Small intestine (tissue), 7 donors: ENCODE results near the gene VASP. TPM values are rescaled to one million over a fixed set of nuclear protein-coding genes. Genes with fewer than 3 reads are reported as not detected.

Experiments
- DNase-seq, 2 donors: peaks; one replicate each; pipeline versions ENCODE4 v3.0.0 to v3.0.0-alpha.2; 2013
- FAIRE-seq: peaks from 2 replicates; lab custom pipeline; 2012; peaks lifted over from hg19 to GRCh38; lab: Jason Lieb, UNC
- H3K27ac ChIP-seq, 3 donors: one replicate each; pipeline ENCODE4 v1.5.1; 2013; ENCODE audit warnings: low read length in 2 of 3, mild to moderate bottlenecking in 2 of 3, control low read depth in 1 of 3, inconsistent platforms in 1 of 3, low read depth in 1 of 3, moderate library complexity in 1 of 3
- H3K27me3 ChIP-seq, 3 donors: one replicate each; pipeline ENCODE4 v1.6.1; 2013; ENCODE audit warnings: low read length in 3 of 3, inconsistent platforms in 1 of 3; ENCODE audit not compliant: control insufficient read depth in 3 of 3, insufficient read depth in 3 of 3
- H3K36me3 ChIP-seq, 3 donors: one replicate each; pipeline ENCODE4 v1.6.1; 2013; ENCODE audit warnings: low read length in 3 of 3, inconsistent platforms in 1 of 3, low read depth in 1 of 3, mild to moderate bottlenecking in 1 of 3, moderate library complexity in 1 of 3; ENCODE audit not compliant: control insufficient read depth in 3 of 3, insufficient read depth in 2 of 3
- H3K4me1 ChIP-seq, 3 donors: one replicate each; pipeline ENCODE4 v1.6.1; 2013; ENCODE audit warnings: low read length in 2 of 3, inconsistent platforms in 1 of 3, low read depth in 1 of 3, mild to moderate bottlenecking in 1 of 3, moderate library complexity in 1 of 3; ENCODE audit not compliant: control insufficient read depth in 3 of 3, insufficient read depth in 2 of 3
- H3K4me3 ChIP-seq, 3 donors: one replicate each; pipeline ENCODE4 v1.5.1; 2013; ENCODE audit warnings: low read length in 3 of 3, control low read depth in 1 of 3, inconsistent platforms in 1 of 3, low read depth in 1 of 3, mild to moderate bottlenecking in 1 of 3, moderate library complexity in 1 of 3
- H3K9me3 ChIP-seq, 2 donors: one replicate each; pipeline ENCODE4 v1.6.1; 2013; ENCODE audit warnings: low read depth in 1 of 2, low read length in 1 of 2; ENCODE audit not compliant: control insufficient read depth in 2 of 2, insufficient read depth in 1 of 2
- WGBS, 3 donors: extraction: QIAGEN DNeasy Blood & Tissue Kit; methylation state at CpG; one replicate each; pipeline ENCODE4 v1.1.7; 2013; 5-methylcytosine and 5-hydroxymethylcytosine counted together
- polyA plus RNA-seq, 4 donors: library from polyadenylated mRNA; stranded (reverse) in 3 of 4; unstranded in 1 of 4; fragments of 200-250 nt in 3 of 4; fragments of 120-200 nt in 1 of 4; gene quantifications; one replicate each; pipeline versions ENCODE4 v1.2.1 to v1.2.3, GENCODE V29; 2013
- donor health status: healthy with polysubstance abuse.
- donor health status: control.
- donor health status: control.
- donor health status: Bipolar disorder and iron deficiency.
- donor health status: healthy.

Gene VASP
- polyA plus RNA-seq, 4 donors, result 50.4 to 132 (median 111) TPM

DNA sequence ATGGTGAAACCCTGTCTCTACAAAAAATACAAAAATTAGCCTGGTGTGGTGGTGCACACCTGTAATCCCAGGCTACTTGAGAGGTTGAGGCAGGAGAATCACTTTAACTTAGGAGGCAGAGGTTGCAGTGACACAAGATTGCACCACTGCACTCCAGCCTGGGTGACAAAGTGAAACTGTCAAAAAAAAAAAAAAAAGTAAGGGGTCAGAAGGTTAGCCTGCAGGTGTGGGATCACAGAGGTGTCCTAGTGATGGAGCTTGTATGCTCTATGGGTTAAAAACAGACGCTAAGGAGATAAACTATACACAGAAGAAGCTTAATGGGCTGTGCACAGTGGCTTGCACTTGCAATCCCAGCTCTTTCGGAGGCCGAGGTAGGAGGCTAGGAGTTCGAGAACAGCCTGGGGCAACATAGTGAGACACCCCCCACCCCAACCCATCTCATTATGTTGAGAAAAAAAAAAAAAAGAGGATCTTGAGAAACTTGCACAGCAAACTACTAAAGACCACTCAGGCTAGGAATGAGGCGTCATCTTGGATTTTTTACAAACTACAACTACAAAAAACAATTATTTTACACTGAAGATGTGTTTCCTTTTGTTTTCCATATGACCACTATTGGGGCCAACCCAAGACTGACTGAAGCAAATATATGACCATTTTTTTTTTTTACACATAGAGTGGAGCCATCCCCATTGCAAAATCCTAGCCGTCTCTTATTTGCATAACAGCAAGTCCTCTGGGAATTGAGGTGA is 31.6 kb upstream of the VASP start:
- Histone ChIP-seq H3K9me3 (no peaks in the 10 kb centered on the region), H3K27me3 (peaks cover 0 to 63% (median 0%) of the 10 kb centered on the region in 3 donors), H3K27ac (no peak overlapping the region), H3K36me3 (no peaks in the 10 kb centered on the region), H3K4me1 (peaks cover 0 to 14% (median 0%) of the 10 kb centered on the region in 3 donors), H3K4me3 (no peak overlapping the region)
- FAIRE-seq, result no peak
- no peak for DNase-seq
- 60 to 73% (median 71%) methylated on average over 6 of the region's 6 CpGs for WGBS, 3 donors

DNA sequence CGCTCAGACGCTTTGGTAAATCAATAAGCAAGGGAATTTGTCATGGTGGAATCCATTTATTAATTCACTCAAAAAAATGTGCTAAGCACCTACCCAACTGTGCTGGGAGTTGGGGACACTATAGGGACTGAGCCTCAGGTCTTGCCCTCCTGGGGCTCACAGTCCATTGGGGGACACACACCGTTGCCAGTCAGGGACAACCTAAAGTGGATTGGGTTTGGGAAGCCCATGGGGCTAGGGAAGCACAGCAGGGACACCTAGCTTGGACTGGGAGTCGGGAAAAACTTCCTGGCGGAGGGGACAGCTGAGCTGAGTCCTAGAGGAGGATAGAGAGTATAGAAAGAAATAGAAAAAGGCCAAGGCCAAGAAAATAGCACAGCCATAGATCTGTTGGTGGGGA is 31.0 kb upstream of the VASP start:
- no peak for DNase-seq
- no peak overlapping the region for H3K27ac ChIP-seq
- no peak for FAIRE-seq
- H3K4me1 ChIP-seq, result peaks cover 0 to 14% (median 0%) of the 10 kb centered on the region in 3 donors
- 44 to 52% (median 45%) methylated on average over 5 of the region's 5 CpGs for WGBS, 3 donors
- no peak overlapping the region for H3K4me3 ChIP-seq
- H3K27me3 ChIP-seq, result peaks cover 0 to 57% (median 0%) of the 10 kb centered on the region in 3 donors
- no peaks in the 10 kb centered on the region for H3K36me3 ChIP-seq
- H3K9me3 ChIP-seq, result no peaks in the 10 kb centered on the region

DNA sequence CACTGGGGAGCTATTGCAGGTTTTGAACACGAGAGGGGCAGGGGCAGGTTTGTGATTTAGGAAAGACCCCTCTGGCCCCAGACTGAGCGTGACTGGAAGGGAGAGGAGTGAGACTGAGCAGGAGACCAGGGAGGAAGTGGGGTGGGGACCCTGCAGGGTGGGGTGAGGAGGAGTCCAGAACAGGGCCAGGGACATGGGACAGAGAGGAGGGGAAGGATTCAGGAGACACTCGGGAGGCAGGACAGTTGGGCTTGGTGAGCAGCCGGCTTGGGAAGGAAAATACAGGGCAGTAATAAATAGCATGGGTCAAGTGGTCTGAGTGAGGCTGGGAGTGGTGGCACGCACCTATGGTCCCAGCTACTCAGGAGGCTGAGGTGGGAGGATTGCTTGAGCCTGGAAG is 30.1 kb upstream of the VASP start:
- WGBS, 3 donors, result 20 to 41% (median 40%) methylated on average over 5 of the region's 5 CpGs
- Histone ChIP-seq H3K27ac (no peak overlapping the region), H3K4me3 (no peak overlapping the region), H3K4me1 (peaks cover 0 to 14% (median 0%) of the 10 kb centered on the region in 3 donors), H3K9me3 (no peaks in the 10 kb centered on the region), H3K27me3 (peaks cover 0 to 48% (median 0%) of the 10 kb centered on the region in 3 donors), H3K36me3 (no peaks in the 10 kb centered on the region)
- no peak for FAIRE-seq
- DNase-seq, result no peak

DNA sequence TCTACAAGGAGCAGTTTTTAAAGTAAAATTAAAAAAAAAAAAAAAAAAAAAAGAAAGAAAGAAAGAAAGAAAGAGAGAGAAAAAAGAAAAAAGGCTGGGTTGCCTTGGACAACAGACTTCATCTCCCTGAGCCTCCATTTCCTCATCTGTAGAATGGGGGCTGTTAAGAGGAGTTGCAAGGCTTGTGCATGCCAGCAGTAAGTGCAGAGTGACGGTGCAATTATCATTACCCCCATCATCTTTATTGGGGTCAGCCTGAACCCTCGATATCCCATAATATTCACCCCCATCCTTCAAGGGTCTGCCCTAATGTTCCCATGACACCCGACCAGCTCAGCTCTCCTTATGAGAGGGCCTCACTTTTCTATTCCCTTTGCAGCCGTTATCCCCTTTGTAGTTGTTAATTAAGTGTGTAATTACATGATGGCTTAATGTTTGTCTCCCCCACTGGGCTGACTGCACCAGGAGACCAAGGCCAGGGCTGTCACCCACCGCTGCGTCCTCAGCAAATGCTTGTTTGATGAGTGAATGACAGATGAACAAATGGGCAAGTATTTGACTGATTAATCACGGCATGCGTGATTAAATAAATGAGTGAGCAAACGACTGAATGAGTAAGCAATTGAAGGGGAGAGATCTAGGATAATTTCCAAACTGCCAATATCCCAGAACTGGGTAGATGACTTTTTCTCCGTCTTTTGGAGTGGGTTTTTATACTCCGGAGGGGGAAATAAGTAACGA is 29.4 kb upstream of the VASP start:
- Histone ChIP-seq H3K27me3 (peaks cover 0 to 41% (median 0%) of the 10 kb centered on the region in 3 donors), H3K4me1 (peaks cover 0 to 9% (median 0%) of the 10 kb centered on the region in 3 donors), H3K27ac (peak overlapping the region; percentile 70 to 94 (median 88)), H3K36me3 (no peaks in the 10 kb centered on the region), H3K4me3 (peak overlapping the region in 2 of 3 donors; percentile 23 to 45), H3K9me3 (no peaks in the 10 kb centered on the region)
- DNase-seq (no peak), FAIRE-seq (no peak)
- 3 to 8% (median 4%) methylated on average over 12 of the region's 12 CpGs for WGBS, 3 donors

DNA sequence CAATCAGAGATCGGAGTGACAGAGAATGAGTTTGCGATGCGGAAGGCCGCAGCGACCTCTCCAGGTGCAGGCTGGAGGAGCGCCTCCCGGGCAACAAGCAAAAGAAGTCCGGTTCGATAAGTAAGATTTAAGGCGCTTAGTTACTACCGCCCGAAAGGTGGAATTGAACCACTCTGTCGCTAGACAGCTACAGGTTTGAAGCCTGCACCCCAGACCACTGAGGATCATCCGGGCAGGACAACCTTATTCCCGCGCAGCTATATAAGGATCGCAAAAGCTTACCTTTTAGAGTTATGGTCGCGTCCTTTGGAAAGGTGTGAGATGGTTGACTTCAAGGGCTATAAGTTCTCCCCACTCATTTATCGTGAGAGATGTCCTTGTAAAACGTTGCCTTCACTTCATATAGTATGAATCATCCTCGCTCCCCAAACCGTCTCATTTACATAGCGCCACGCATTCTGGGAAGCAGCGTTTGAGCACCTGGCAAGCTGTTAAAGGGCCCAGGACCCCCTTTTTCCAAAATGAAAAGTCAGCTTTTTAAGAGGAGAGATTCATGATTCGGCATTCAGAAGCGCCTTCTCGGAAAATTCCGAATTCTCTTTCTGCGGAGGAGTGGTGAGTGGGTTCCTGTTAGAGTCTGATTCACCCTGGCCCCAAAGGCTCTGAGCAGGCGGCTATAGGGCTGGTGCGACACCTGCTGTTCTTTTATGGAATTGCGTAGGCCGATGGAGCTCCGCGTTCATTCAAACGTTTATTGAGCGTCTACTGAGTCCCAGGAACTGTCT is 28.6 kb upstream of the VASP start:
- peak; percentile 93 to 94 for DNase-seq
- H3K27ac ChIP-seq, result peak overlapping the region; percentile 70 to 94 (median 88)
- H3K27me3 ChIP-seq, result peaks cover 0 to 33% (median 0%) of the 10 kb centered on the region in 3 donors
- no peaks in the 10 kb centered on the region for H3K9me3 ChIP-seq
- H3K4me1 ChIP-seq, result peaks cover 0 to 7% (median 0%) of the 10 kb centered on the region in 3 donors
- FAIRE-seq, result no peak
- WGBS, 3 donors, result 0% methylated on average over 39 of the region's 39 CpGs
- peak overlapping the region in 2 of 3 donors; percentile 45 to 50 for H3K4me3 ChIP-seq
- H3K36me3 ChIP-seq, result no peaks in the 10 kb centered on the region

DNA sequence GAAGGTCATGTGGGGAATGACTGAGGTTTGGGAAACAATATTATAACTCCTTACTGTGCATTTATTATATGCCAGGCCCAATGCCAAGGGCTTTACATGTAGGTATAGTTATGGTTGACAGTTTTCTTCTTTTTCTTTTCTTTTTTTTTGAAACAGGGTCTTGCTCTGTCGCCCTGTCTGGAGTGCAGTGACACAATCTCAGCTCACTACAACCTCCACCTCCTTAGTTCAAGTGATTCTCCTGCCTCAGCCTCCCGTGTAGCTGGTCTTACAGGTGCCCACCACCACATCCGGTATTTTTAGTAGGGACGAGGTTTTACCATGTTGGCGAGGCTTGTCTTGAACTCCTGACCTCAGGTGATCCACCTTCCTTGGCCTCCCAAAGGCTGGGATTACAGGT is 24.2 kb upstream of the VASP start:
- Histone ChIP-seq H3K27me3 (no peaks in the 10 kb centered on the region), H3K36me3 (no peaks in the 10 kb centered on the region), H3K4me1 (peaks cover 0 to 5% (median 0%) of the 10 kb centered on the region in 3 donors), H3K9me3 (no peaks in the 10 kb centered on the region), H3K27ac (no peak overlapping the region), H3K4me3 (no peak overlapping the region)
- FAIRE-seq (no peak), DNase-seq (no peak)
- whole genome bisulfite sequencing, 3 donors, result 76 to 88% (median 83%) methylated on average over 5 of the region's 5 CpGs

DNA sequence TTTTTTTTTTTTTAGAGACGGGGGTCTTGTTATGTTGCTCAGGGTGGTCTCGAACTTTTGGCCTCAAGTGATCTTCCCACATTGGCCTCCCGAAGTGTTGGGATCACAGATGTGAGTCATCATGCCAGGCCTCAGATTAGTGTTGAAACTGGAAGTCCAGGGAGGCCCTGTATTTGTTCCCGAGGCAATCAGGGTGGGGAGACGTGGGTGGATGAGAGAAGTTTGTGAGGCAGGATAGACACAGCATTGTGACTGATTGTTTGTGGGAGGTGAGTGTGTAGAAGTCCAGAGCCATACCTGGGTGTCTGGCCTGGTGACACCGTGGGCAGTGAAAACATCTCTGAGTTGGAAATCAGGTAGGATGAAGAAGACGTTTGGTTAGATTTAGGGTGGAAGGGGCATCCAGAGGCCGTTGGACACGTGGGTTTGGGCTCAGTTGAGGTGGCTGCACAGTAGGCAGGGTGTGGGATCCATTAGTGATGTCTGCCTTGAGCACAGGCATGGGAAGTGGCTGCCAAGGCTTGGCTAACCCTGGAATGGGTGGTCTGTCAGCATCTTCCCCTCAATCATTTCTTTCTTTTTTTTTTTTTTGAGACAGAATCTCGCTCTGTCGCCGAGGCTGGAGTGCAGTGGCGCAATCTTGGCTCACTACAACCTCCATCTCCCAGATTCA is 22.9 kb upstream of the VASP start:
- Histone ChIP-seq H3K4me1 (peaks cover 0 to 2% (median 0%) of the 10 kb centered on the region in 3 donors), H3K27me3 (no peaks in the 10 kb centered on the region), H3K27ac (no peak overlapping the region), H3K36me3 (peaks cover 0 to 4% (median 0%) of the 10 kb centered on the region in 3 donors), H3K4me3 (no peak overlapping the region), H3K9me3 (no peaks in the 10 kb centered on the region)
- FAIRE-seq (no peak), DNase-seq (no peak)
- WGBS, 3 donors, result 52 to 75% (median 65%) methylated on average over 13 of the region's 13 CpGs
